GM12873 (cell line): ENCODE data around the gene ACSL1.

Experiments
- CTCF ChIP-seq: IDR thresholded peaks from 2 replicates; pipeline ENCODE4 v1.5.1; 2012; ENCODE audit warnings: low read depth, mild to moderate bottlenecking, moderate library complexity, low read length, control low read depth; ENCODE audit not compliant: insufficient read depth; ENCODE audit errors: missing control alignments

The ACSL1 gene

GRCh38 chr4:184825141-184825895 is 450 bp downstream of the ACSL1 start:
- no peak for TF ChIP-seq CTCF

GRCh38 chr4:184824776-184825084 is 1.0 kb downstream of the ACSL1 start:
- no peak for TF ChIP-seq CTCF

GRCh38 chr4:184824081-184824775 is 1.5 kb downstream of the ACSL1 start:
- TF ChIP-seq CTCF = no peak

- TF ChIP-seq CTCF = no peak
These were observed 2.8 kb downstream of the ACSL1 start for GRCh38 chr4:184823014-184823413.

GRCh38 chr4:184822356-184822755 is 3.4 kb downstream of the ACSL1 start:
- no peak for TF ChIP-seq CTCF

- TF ChIP-seq CTCF = no peak
These were observed 4.5 kb downstream of the ACSL1 start for GRCh38 chr4:184821242-184821641.

GRCh38 chr4:184819786-184820185 is 6.0 kb downstream of the ACSL1 start:
- no peak for TF ChIP-seq CTCF
